Neutrophil (primary cell): ENCODE data around the gene MRPL28.
"Not testable (repeated sequence)": the region's sequence is repeated elsewhere in the genome, so short reads cannot be mapped to it uniquely, and the experiment has no call there.

ENCODE experiments used
- H3K27ac ChIP-seq: fragments of 200-600 bp; sonication (generic); 2 replicates; pipeline ENCODE4 v1.5.1; 2016; ENCODE audit warnings: mild to moderate bottlenecking, moderate library complexity
- H3K27me3 ChIP-seq: fragments of 200-600 bp; sonication (generic); 2 replicates; pipeline ENCODE4 v1.6.0; 2016; ENCODE audit warnings: mild to moderate bottlenecking
- H3K36me3 ChIP-seq: fragments of 200-600 bp; sonication (generic); 2 replicates; pipeline ENCODE4 v1.5.1; 2017
- H3K4me1 ChIP-seq, 2 experiments: fragments of 200-600 bp in 1 of 2; sonication (generic) in 1 of 2; 1 replicate in 1 of 2; 2 replicates in 1 of 2; pipeline versions ENCODE4 v1.5.1 to v1.6.1; 2013 to 2016; ENCODE audit warnings: low read depth in 1 of 2, low read length in 1 of 2, mild to moderate bottlenecking in 1 of 2, moderate library complexity in 1 of 2; ENCODE audit not compliant: control insufficient read depth in 1 of 2, insufficient read depth in 1 of 2
- H3K4me3 ChIP-seq, 2 experiments: fragments of 200-600 bp in 1 of 2; sonication (generic) in 1 of 2; 1 replicate in 1 of 2; 2 replicates in 1 of 2; pipeline ENCODE4 v1.5.1; 2013 to 2016; ENCODE audit warnings: low read depth in 1 of 2, low read length in 1 of 2, mild to moderate bottlenecking in 1 of 2, moderate library complexity in 1 of 2
- H3K9me3 ChIP-seq: fragments of 200-600 bp; sonication (generic); 2 replicates; pipeline ENCODE4 v1.5.1; 2016
- TF ChIP-seq, protein P1 (sequence below): fragments of 200-600 bp; sonication (generic); IDR thresholded peaks from 2 replicates; pipeline ENCODE4 v1.5.1; 2016; ENCODE audit warnings: antibody characterized with exemption

Gene MRPL28

DNA sequence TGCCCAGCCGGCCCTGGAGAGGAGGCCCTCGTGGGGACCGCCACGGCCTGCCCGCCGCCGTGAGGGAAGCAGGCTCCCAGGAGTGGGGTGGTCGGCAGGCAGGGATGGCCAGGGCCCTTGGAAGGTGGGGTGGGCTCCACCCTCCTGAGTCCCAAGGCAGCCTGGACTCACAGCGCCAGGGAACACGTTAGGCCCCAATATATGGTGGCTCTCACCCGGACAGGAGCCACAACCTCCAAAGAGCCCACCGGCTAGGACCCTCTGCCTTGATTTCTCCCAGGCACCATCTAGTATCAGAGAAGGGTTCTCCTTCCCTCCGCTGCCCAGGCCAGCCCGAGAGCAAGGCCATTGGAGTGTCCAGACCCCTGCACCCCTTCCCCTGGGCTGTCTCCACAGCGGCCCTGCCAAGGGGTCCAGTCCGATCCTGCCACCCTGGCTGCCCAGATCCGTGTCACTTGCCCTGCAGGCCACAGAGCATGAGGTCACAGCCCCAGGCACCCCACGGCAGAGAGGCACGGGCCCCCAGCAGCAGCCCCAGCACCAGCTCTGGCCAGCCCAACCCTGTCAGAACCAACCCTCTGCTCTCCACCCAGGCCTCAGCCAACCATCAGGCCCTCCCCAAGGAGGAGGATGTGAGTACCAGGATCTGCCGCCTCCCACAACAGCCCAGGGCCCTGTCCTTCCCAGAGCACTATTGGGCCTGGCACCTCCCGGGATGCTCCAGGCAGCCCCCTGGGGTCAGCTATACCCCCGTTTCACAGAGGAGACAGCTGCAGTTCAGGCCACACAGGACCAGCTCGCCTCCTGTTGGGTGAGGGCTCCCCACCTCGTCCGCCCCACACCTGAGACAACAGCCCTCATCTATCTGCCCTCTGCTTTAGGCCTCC, 16.7 kb downstream of the MRPL28 start:
- Histone ChIP-seq H3K27ac (peak overlapping the region; percentile 77), H3K27me3 (no peaks in the 10 kb centered on the region), H3K9me3 (no peaks in the 10 kb centered on the region), H3K4me3 (peak overlapping the region; percentile 62 to 76), H3K36me3 (peaks cover 5% of the 10 kb centered on the region), H3K4me1 (peaks cover 22 to 28% of the 10 kb centered on the region in 2 experiments)
- TF ChIP-seq, protein P1, sequence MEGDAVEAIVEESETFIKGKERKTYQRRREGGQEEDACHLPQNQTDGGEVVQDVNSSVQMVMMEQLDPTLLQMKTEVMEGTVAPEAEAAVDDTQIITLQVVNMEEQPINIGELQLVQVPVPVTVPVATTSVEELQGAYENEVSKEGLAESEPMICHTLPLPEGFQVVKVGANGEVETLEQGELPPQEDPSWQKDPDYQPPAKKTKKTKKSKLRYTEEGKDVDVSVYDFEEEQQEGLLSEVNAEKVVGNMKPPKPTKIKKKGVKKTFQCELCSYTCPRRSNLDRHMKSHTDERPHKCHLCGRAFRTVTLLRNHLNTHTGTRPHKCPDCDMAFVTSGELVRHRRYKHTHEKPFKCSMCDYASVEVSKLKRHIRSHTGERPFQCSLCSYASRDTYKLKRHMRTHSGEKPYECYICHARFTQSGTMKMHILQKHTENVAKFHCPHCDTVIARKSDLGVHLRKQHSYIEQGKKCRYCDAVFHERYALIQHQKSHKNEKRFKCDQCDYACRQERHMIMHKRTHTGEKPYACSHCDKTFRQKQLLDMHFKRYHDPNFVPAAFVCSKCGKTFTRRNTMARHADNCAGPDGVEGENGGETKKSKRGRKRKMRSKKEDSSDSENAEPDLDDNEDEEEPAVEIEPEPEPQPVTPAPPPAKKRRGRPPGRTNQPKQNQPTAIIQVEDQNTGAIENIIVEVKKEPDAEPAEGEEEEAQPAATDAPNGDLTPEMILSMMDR = no peak

DNA sequence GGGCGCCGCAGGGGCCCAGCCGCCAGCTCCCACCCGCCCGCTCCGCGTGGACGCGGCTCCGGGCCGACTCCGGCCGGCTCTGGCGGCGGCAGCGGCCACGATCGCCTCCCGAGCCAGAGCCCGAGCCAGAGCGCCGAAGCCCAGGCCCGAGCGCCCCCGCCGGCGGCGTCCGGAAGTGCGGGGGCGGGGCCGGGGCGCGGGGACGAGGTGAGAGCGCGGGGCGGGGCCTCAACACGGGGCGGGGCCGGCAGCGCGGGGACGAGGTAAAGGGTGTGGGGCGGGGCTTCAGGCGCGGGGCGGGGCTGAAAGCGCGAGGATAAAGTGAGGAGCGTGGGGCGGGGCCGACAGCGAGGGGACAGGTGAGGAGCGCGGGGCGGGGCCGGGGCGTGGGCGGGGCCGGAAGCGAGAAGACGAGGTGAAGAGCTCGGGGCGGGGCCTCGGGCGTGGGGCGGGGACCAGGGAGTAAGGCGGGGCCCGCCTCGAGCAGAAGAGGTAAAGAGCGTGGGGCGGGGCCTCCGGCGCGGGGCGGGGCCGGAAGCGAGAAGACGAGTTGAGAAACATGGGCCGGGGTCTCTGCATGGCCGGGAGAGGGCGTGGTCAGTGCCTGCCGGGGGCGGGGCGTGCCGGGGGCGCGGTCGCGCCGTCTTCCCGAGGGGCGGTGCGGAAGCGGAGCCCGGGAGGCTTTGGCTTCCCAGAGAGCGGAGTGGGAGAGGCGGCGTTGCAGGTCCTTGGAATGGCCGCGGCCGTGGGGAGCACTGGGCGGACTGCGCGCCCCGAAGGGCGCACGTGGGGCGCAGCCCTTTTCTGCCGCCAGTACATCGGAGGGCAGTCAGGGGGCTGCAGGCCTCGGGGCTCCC, 17.6 kb downstream of the MRPL28 start, which contains the start of gene AXIN1:
TSS of gene AXIN1 (minus strand) at position 177 of the 857 bp plus-strand sequence. CDS start 5,698 bp downstream, outside the sequence.
- Histone ChIP-seq H3K27me3 (no peaks in the 10 kb centered on the region), H3K36me3 (peaks cover 5% of the 10 kb centered on the region), H3K27ac (peak within 1 kb of the TSS; percentile 77), H3K4me3 (peak within 1 kb of the TSS; percentile 66 to 76), H3K4me1 (peaks cover 29 to 37% of the 10 kb centered on the region in 2 experiments), H3K9me3 (no peaks in the 10 kb centered on the region)
- TF ChIP-seq, protein P1 = peak; percentile 99

DNA sequence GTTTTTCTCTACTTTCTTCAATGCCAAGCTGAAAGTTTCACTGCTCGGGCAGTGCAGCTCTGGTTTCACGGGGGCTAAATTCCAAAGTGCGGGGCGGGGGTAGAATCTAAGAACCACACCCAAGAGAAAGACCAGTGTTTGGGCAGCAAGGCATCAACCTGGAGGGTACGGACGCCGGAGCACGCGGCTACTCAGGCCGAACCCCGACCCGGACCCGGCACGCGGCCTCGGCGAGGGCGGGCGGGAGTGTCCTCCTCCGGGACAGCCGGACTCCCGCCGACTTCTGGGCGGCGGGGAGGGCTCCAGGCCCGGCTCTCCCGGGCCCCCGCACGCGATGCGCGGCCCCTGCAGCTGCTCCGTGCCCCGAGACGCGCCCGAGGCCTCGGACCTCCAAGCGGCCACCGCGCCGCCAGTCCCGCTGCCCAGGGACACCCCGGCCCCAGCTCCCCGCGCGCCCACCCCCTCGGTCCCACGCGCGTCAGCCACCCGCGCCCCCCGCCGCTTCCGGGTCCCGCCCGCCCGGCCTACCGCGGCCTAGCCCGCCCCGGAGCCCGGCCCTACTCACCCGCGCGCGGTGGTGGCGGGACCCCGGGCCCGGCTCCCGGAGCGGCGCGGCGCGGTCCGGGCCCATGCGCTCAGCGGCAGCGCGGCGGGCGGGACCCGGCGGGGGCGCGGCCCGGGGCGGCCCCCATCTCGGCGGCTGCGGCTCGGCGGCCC, 18.4 kb downstream of the MRPL28 start:
- Histone ChIP-seq H3K36me3 (peaks cover 5% of the 10 kb centered on the region), H3K27ac (peak overlapping the region; percentile 77), H3K27me3 (no peaks in the 10 kb centered on the region), H3K4me3 (peak overlapping the region; percentile 66 to 70), H3K9me3 (no peaks in the 10 kb centered on the region), H3K4me1 (peaks cover 30 to 37% of the 10 kb centered on the region in 2 experiments)
- TF ChIP-seq, protein P1 = no peak

DNA sequence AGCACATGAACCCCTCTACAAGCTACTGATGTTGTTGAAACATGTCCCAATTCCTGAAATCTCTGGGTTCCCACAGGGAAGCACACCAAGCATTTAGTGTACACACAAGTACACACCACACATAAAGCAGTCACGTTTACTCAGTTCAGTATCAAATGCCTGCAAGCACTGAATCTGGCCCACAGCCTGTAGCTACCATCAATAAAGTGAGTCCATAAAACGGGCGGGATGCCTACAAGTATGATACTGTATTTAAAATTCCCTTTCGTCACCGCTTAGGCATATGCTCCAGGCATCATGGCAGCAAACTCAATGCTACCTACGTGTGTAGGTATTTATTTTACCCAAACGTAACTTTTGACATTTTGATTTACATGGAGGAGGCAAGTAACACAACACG, 20.1 kb downstream of the MRPL28 start:
- Histone ChIP-seq H3K4me1 (peaks cover 30 to 37% of the 10 kb centered on the region in 2 experiments), H3K27ac (no peak overlapping the region), H3K9me3 (no peaks in the 10 kb centered on the region), H3K4me3 (no peak overlapping the region), H3K27me3 (no peaks in the 10 kb centered on the region), H3K36me3 (peaks cover 21% of the 10 kb centered on the region)
- TF ChIP-seq, protein P1 = no peak

DNA sequence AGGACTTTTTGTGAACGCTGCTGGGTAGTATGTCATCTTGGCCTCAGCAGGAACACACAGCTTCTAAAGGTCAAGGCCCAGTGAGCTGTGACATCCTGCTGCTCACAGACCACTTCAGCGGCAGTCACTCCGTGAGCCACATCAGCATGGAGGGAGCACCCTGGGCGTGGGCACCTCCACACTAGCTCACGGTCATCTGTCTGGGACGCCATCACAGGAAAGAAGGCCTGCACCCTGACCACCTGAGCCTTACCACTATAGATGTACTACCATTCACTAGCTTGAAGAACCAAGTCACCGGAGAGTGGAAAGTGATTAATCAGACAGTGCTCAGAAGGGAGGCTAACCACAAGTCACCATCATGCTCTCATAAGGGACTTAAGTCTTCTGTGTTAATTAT, 21.1 kb downstream of the MRPL28 start:
- TF ChIP-seq, protein P1 = no peak
- peaks cover 29% of the 10 kb centered on the region for H3K36me3 ChIP-seq
- H3K4me3 ChIP-seq = no peak overlapping the region
- H3K27me3 ChIP-seq = no peaks in the 10 kb centered on the region
- no peaks in the 10 kb centered on the region for H3K9me3 ChIP-seq
- no peak overlapping the region for H3K27ac ChIP-seq
- H3K4me1 ChIP-seq = peaks cover 30 to 46% of the 10 kb centered on the region in 2 experiments

DNA sequence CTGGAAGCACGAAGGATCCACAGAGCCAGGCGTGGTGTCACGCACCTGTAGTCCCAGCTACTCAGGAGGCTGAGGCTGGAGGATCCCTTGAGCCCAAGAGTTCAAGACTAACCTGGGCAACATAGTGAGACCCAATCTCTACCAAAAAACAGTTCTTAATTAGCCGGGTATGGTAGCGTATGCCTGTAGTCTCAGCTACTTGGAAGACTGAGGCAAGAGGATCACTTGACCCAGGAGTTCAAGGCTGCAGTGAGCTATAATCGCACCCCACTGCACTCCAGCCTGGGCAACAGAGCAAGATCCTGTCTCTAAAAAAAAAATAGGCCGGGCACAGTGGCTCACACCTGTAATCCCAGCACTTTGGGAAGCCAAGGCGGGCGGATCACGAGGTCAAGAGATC, 21.8 kb downstream of the MRPL28 start:
- Histone ChIP-seq H3K4me1 (peaks cover 35 to 51% of the 10 kb centered on the region in 2 experiments), H3K36me3 (peaks cover 29% of the 10 kb centered on the region), H3K27ac (peak overlapping the region; percentile 36)
- not testable (repeated sequence) for H3K4me3 ChIP-seq, H3K9me3 ChIP-seq, H3K27me3 ChIP-seq
